GM12878 (cell line): ENCODE data around the gene MDM4. TPM values are rescaled to one million over a fixed set of nuclear protein-coding genes. Genes with fewer than 3 reads are reported as not detected.

Source experiments
- ATAC-seq: fragments of 200-7000 bp; cut with Tn5 transposase; 3 replicates; pipeline ENCODE4 v1.9.1; 2020; ENCODE audit warnings: mild to moderate bottlenecking, moderate library complexity
- BruUV-seq: library from RNA; stranded (reverse); fragments of 400-500 nt; replicated peaks from 2 replicates; lab custom pipeline; 2021; lab: Mats Ljungman, UMichigan
- CTCF ChIA-PET: fragments of 300-600 bp; sonication (Branson Sonifier 250); formaldehyde crosslinking; extraction: SDS; loops from one replicate; lab custom pipeline; 2021; ENCODE audit warnings: inconsistent platforms; lab: Yijun Ruan, JAX
- POLR2A ChIA-PET: fragments of 350-600 bp; formaldehyde crosslinking; extraction: SDS; loops from one replicate; lab custom pipeline; 2021; ENCODE audit warnings: inconsistent platforms; lab: Charles Lee
- RAD21 ChIA-PET: fragments of 300-600 bp; sonication (Branson Sonifier 250); formaldehyde crosslinking; loops from one replicate; lab custom pipeline; 2023; ENCODE audit warnings: antibody characterized with exemption; ENCODE audit not compliant: unreplicated experiment; lab: Charles Lee
- SMC1A ChIA-PET: fragments of 300-600 bp; sonication (Branson Sonifier 250); formaldehyde crosslinking; loops from one replicate; lab custom pipeline; 2023; ENCODE audit not compliant: unreplicated experiment, uncharacterized antibody; lab: Charles Lee
- DNase-seq: peaks from one replicate; pipeline ENCODE4 v3.0.0-alpha.2; 2011; ENCODE audit warnings: low read depth, low spot score
- FAIRE-seq: peaks from 3 replicates; lab custom pipeline; 2011; peaks lifted over from hg19 to GRCh38; lab: Jason Lieb, UNC
- H2AFZ ChIP-seq: 2 replicates; pipeline ENCODE4 v1.6.0; 2011; ENCODE audit warnings: low read depth, low read length, control low read depth; ENCODE audit not compliant: control insufficient read depth
- H3K27ac ChIP-seq: 2 replicates; pipeline ENCODE4 v1.5.1; 2011; ENCODE audit warnings: control low read depth; ENCODE audit not compliant: control insufficient read depth, insufficient read depth
- H3K27me3 ChIP-seq, 2 experiments: replicated peaks in 1 of 2; 2 replicates each; pipeline versions ENCODE4 v1.6.0 to v1.6.1; 2011; ENCODE audit warnings: low read length in 1 of 2; ENCODE audit not compliant: control insufficient read depth in 2 of 2, insufficient read depth in 2 of 2
- H3K36me3 ChIP-seq, 2 experiments: 2 replicates each; pipeline ENCODE4 v1.5.1; 2011; ENCODE audit warnings: low read length in 1 of 2; ENCODE audit not compliant: control insufficient read depth in 2 of 2, insufficient read depth in 2 of 2
- H3K4me1 ChIP-seq: 2 replicates; pipeline ENCODE4 v1.6.1; 2011; ENCODE audit warnings: mild to moderate bottlenecking, low read length, moderate library complexity, mixed read lengths; ENCODE audit not compliant: control insufficient read depth, insufficient read depth
- H3K4me2 ChIP-seq: 2 replicates; pipeline ENCODE4 v1.6.0; 2011; ENCODE audit warnings: control low read depth; ENCODE audit not compliant: control insufficient read depth, insufficient read depth
- H3K4me3 ChIP-seq: fragments of 200-600 bp; sonication (generic); 2 replicates; pipeline ENCODE4 v1.5.1; 2016
- H3K79me2 ChIP-seq: 2 replicates; pipeline ENCODE4 v1.6.0; 2011; ENCODE audit warnings: low read length; ENCODE audit not compliant: control insufficient read depth, insufficient read depth
- H3K9ac ChIP-seq: 2 replicates; pipeline ENCODE4 v1.8.0; 2011; ENCODE audit warnings: low read length, control low read depth, mixed read lengths; ENCODE audit not compliant: control insufficient read depth, insufficient read depth
- H3K9me3 ChIP-seq: replicated peaks from 3 replicates; pipeline ENCODE4 v1.5.1; 2011; ENCODE audit warnings: mild to moderate bottlenecking, low read length; ENCODE audit not compliant: control insufficient read depth, insufficient read depth
- H4K20me1 ChIP-seq: 2 replicates; pipeline ENCODE4 v1.6.0; 2011; ENCODE audit not compliant: control insufficient read depth, insufficient read depth
- HDAC6 ChIP-seq: fragments of 200-600 bp; sonication (generic); IDR thresholded peaks from one replicate; pipeline ENCODE4 v1.8.0; 2017; ENCODE audit warnings: antibody characterized with exemption; ENCODE audit not compliant: unreplicated experiment
- NFYA ChIP-seq: IDR thresholded peaks from 2 replicates; pipeline ENCODE4 v1.6.1; 2011; ENCODE audit warnings: low read depth, mild to moderate bottlenecking, low read length, improper control_type of control experiment, borderline replicate concordance
- NR2F1 ChIP-seq: fragments of 450-650 bp; conservative IDR thresholded peaks from 2 replicates; pipeline ENCODE4 v1.6.1; 2017; ENCODE audit warnings: mild to moderate bottlenecking
- REST ChIP-seq: IDR thresholded peaks from 2 replicates; pipeline ENCODE4 v1.6.1; 2012; ENCODE audit warnings: mild to moderate bottlenecking, low read depth, low read length
- SMAD5 ChIP-seq: IDR thresholded peaks from 2 replicates; pipeline ENCODE4 v1.6.1; 2016; ENCODE audit warnings: antibody characterized with exemption, low read depth
- ZNF687 ChIP-seq: fragments of 450-650 bp; IDR thresholded peaks from 2 replicates; pipeline ENCODE4 v1.6.1; 2017; ENCODE audit warnings: mild to moderate bottlenecking, moderate library complexity
- in situ Hi-C: fragments of 300-500 bp; cut with MboI; formaldehyde crosslinking; loops from 9 replicates; pipeline ENCODE4 v1.14.3; 2018; ENCODE audit warnings: mixed read lengths
- intact Hi-C: fragments of 100-400 bp; cut with micrococcal nuclease; formaldehyde crosslinking; loops from one replicate; pipeline ENCODE4 v1.14.2; 2022; ENCODE audit not compliant: unreplicated experiment
- polyA plus RNA-seq, 11 experiments: library from polyadenylated mRNA; depleted of rRNA in 4 of 11; unstranded in 6 of 11; stranded (reverse) in 5 of 11; fragments of >200 nt; fragmentation: Nextera tagmentation in 4 of 11; fragmentation: Illumina TruSeq in 1 of 11; extraction: Ambion mirVana in 4 of 11; extraction: Trizol in 1 of 11; gene quantifications; 1 replicate in 1 of 11; 2 replicates in 10 of 11; pipeline versions ENCODE4 v1.2.1 to v1.2.3, GENCODE V29; 2011 to 2016; ENCODE audit warnings: inconsistent platforms in 2 of 11, missing spikeins in 2 of 11, low read depth in 1 of 11
- total RNA-seq, 4 experiments: library from RNA; depleted of rRNA in 3 of 4; stranded (reverse); fragments of >200 nt in 3 of 4; fragmentation: Illumina TruSeq in 1 of 4; extraction: Trizol in 1 of 4; gene quantifications; 2 replicates each; pipeline versions ENCODE4 v1.2.1 to v1.2.3, GENCODE V29; 2013 to 2021

Gene MDM4
- total and polyA plus RNA-seq, 10 of the 15 experiments (the other 5 are each of a cell fraction or from before 2014, with no cell fraction given), result 2.5 to 74.4 (median 22.7) TPM

GRCh38 chr1:204530932-204531331 is 14.7 kb downstream of the MDM4 start (continued):
- no peak for TF ChIP-seq HDAC6
- peak; percentile 32; the same call in 1 of the 2 replicates for TF ChIP-seq ZNF687
- TF ChIP-seq NFYA, result no peak
- no peak for TF ChIP-seq SMAD5
- TF ChIP-seq NR2F1, result peak; percentile 97

GRCh38 chr1:204532832-204533231 is 16.6 kb downstream of the MDM4 start:
- POLR2A ChIA-PET, result interaction anchor here (1.5 kb wide), 1 partner anchor 17 kb away, joined by 4 read pairs; the partner anchor contains the start of gene MDM4

More at GRCh38 chr1:204532832-204533231, 16.6 kb downstream of the MDM4 start:
- DNase-seq (no peak), ATAC-seq (no peak), FAIRE-seq (no peak)
- Histone ChIP-seq H3K9me3 (no peaks in the 10 kb centered on the region), H3K27me3 (no peaks in the 10 kb centered on the region), H3K9ac (no peak overlapping the region), H4K20me1 (no peaks in the 10 kb centered on the region), H3K36me3 (peaks cover 14 to 39% of the 10 kb centered on the region in 2 experiments), H2AFZ (no peak overlapping the region), H3K4me1 (peaks cover 23% of the 10 kb centered on the region), H3K4me2 (no peak overlapping the region), H3K27ac (no peak overlapping the region), H3K4me3 (no peak overlapping the region), H3K79me2 (no peaks in the 10 kb centered on the region; the same call in 1 of the 2 replicates)
- intact Hi-C loops (no loop called here), in situ Hi-C loops (no loop called here)
- TF ChIP-seq REST, result no peak
- ChIA-PET SMC1A (interaction anchor here (0.7 to 2.2 kb wide), 3 partner anchors 12 to 292 kb away, joined by 3 to 15 read pairs (median 3); partner anchors contain the start of gene MDM4), RAD21 (no interaction called here), CTCF (interaction anchor here (0.6 to 1.3 kb wide), 4 partner anchors 7 to 274 kb away, joined by 3 read pairs; no protein-coding TSS in a partner anchor)
- BruUV-seq, result TSS peak; percentile 11
